Pancreas (tissue), 10 donors: ENCODE data around the gene ESAM. TPM values are rescaled to one million over a fixed set of nuclear protein-coding genes. Genes with fewer than 3 reads are reported as not detected.

Source experiments
- ATAC-seq, 4 donors: fragments of 200-7000 bp; cut with Tn5 transposase; one replicate each; pipeline versions ENCODE4 v1.8.0 to v1.9.1; 2020; ENCODE audit warnings: mild to moderate bottlenecking in 4 of 4, moderate library complexity in 4 of 4
- DNase-seq, 6 donors: peaks; one replicate each; pipeline ENCODE4 v3.0.0-alpha.2; 2020
- FAIRE-seq: peaks from 2 replicates; lab custom pipeline; 2012; peaks lifted over from hg19 to GRCh38; lab: Jason Lieb, UNC
- H3K27ac ChIP-seq, 4 donors: fragments of 200-600 bp; sonication (generic); 1 replicate in 3 of 4; 2 replicates in 1 of 4; pipeline versions ENCODE4 v1.5.0 to v1.8.0; 2020
- H3K27me3 ChIP-seq, 4 donors: fragments of 200-600 bp; one replicate each; pipeline ENCODE4 v1.8.0; 2021
- H3K36me3 ChIP-seq, 3 donors: fragments of 200-600 bp; sonication (generic) in 1 of 3; one replicate each; pipeline versions ENCODE4 v1.5.0 to v1.8.0; 2020 to 2021
- H3K4me1 ChIP-seq, 3 donors: fragments of 200-600 bp; one replicate each; pipeline ENCODE4 v1.8.0; 2021
- H3K4me3 ChIP-seq, 4 donors: fragments of 200-600 bp; sonication (generic) in 2 of 4; one replicate each; pipeline versions ENCODE4 v1.5.0 to v1.8.0; 2020 to 2021
- H3K9me3 ChIP-seq, 4 donors: fragments of 200-600 bp; one replicate each; pipeline ENCODE4 v1.8.0; 2021
- CTCF ChIP-seq, 4 donors: fragments of 200-600 bp; sonication (generic) in 3 of 4; IDR thresholded peaks; one replicate each; pipeline versions ENCODE4 v1.5.0 to v1.8.0; 2021; ENCODE audit warnings: antibody characterized with exemption in 4 of 4
- WGBS, 2 donors: extraction: QIAGEN DNeasy Blood & Tissue Kit; methylation state at CpG; one replicate each; pipeline ENCODE4 v1.1.7; 2013; 5-methylcytosine and 5-hydroxymethylcytosine counted together
- intact Hi-C, 3 donors: fragments of 100-400 bp; cut with DNase I; formaldehyde crosslinking; loops; one replicate each; pipeline versions ENCODE4 v1.11.1 to v1.14.2; 2022
- polyA plus RNA-seq, 2 donors: library from polyadenylated mRNA; stranded (reverse); fragments of 200-250 nt; gene quantifications; one replicate each; pipeline ENCODE4 v1.2.3, GENCODE V29; 2013
- total RNA-seq, 6 donors: library from RNA; stranded (reverse); fragmentation: NEBNext Ultra II Directional in 4 of 6; extraction: Animal tissue kit (Norgen Biotek cat#: 25700) in 4 of 6; gene quantifications; one replicate each; pipeline versions ENCODE4 v1.2.1 to v1.2.4, GENCODE V29; 2021 to 2023
- donor health status: healthy with polysubstance abuse.
- donor health status: DM: no; HTN: no; CAD: no; lungs with moderate emphysema.
- donor health status: DM: no; HTN: no; CAD: no.
- donor health status: control.
- donor health status: control.
- donor health status: Bipolar disorder and iron deficiency.
- donor health status: DM: yes; HTN: yes; CAD: no.
- donor health status: DM: no; HTN: no; CAD: no.
- donor health status: DM: no; HTN: no; CAD: no.
- donor health status: DM: yes; HTN: yes; CAD: no.

ESAM gene
- total and polyA plus RNA-seq, 8 donors: 5.0 to 27.1 (median 7.8) TPM

GRCh38 chr11:124732230-124732629 is 29.9 kb downstream of the ESAM start:
- 86 to 87% methylated on average over 4 of the region's 4 CpGs for WGBS, 2 donors
- H3K27me3 ChIP-seq: no peaks in the 10 kb centered on the region
- intact Hi-C loops: no loop called here
- H3K9me3 ChIP-seq: no peaks in the 10 kb centered on the region
- no peak for FAIRE-seq
- H3K36me3 ChIP-seq: no peaks in the 10 kb centered on the region
- ATAC-seq: peak in 1 of 4 donors; percentile 49
- no peak for TF ChIP-seq CTCF (IDR thresholded peaks at IDR 0.05)
- no peak overlapping the region for H3K27ac ChIP-seq
- no peak overlapping the region for H3K4me3 ChIP-seq
- no peaks in the 10 kb centered on the region for H3K4me1 ChIP-seq
- DNase-seq: no peak

- FAIRE-seq: no peak
- Histone ChIP-seq H3K4me1 (peaks cover 0 to 9% (median 0%) of the 10 kb centered on the region in 3 donors), H3K36me3 (no peaks in the 10 kb centered on the region), H3K9me3 (no peaks in the 10 kb centered on the region), H3K27me3 (no peaks in the 10 kb centered on the region), H3K4me3 (no peak overlapping the region), H3K27ac (no peak overlapping the region)
- no peak for DNase-seq
- WGBS, 2 donors: 80 to 84% methylated on average over 4 of the region's 4 CpGs
- intact Hi-C loops: no loop called here
- TF ChIP-seq CTCF (IDR thresholded peaks at IDR 0.05): no peak
- no peak for ATAC-seq
These were observed 32.5 kb downstream of the ESAM start for GRCh38 chr11:124729571-124729970.

- intact Hi-C loops: no loop called here
- Histone ChIP-seq H3K4me3 (no peak overlapping the region), H3K27me3 (no peaks in the 10 kb centered on the region), H3K4me1 (peaks cover 0 to 9% (median 0%) of the 10 kb centered on the region in 3 donors), H3K9me3 (no peaks in the 10 kb centered on the region), H3K27ac (no peak overlapping the region), H3K36me3 (no peaks in the 10 kb centered on the region)
- no peak for TF ChIP-seq CTCF (IDR thresholded peaks at IDR 0.05)
- ATAC-seq: no peak
- DNase-seq: no peak
- FAIRE-seq: no peak
- 75 to 84% methylated on average over 2 of the region's 2 CpGs for WGBS, 2 donors
These were observed 34.0 kb downstream of the ESAM start for GRCh38 chr11:124728134-124728533.

- Histone ChIP-seq H3K4me3 (no peak overlapping the region), H3K27ac (no peak overlapping the region), H3K4me1 (peaks cover 0 to 9% (median 0%) of the 10 kb centered on the region in 3 donors), H3K27me3 (no peaks in the 10 kb centered on the region), H3K36me3 (no peaks in the 10 kb centered on the region), H3K9me3 (no peaks in the 10 kb centered on the region)
- ATAC-seq: no peak
- DNase-seq: no peak
- no peak for FAIRE-seq
- no peak for TF ChIP-seq CTCF (IDR thresholded peaks at IDR 0.05)
- 79 to 82% methylated on average over 4 of the region's 4 CpGs for WGBS, 2 donors
- intact Hi-C loops: no loop called here
These were observed 34.6 kb downstream of the ESAM start for GRCh38 chr11:124727474-124727873.

GRCh38 chr11:124725719-124726105 is 36.4 kb downstream of the ESAM start:
- H3K4me3 ChIP-seq: no peak overlapping the region
- no peaks in the 10 kb centered on the region for H3K27me3 ChIP-seq
- no peak for TF ChIP-seq CTCF (IDR thresholded peaks at IDR 0.05)
- H3K36me3 ChIP-seq: no peaks in the 10 kb centered on the region
- FAIRE-seq: no peak
- H3K27ac ChIP-seq: no peak overlapping the region
- no peak for ATAC-seq
- WGBS, 2 donors: 67 to 81% methylated on average over 6 of the region's 6 CpGs
- peaks cover 0 to 9% (median 0%) of the 10 kb centered on the region in 3 donors for H3K4me1 ChIP-seq
- intact Hi-C loops: no loop called here
- no peak for DNase-seq
- no peaks in the 10 kb centered on the region for H3K9me3 ChIP-seq
